NB4 (cell line): ENCODE measurements around the gene BSDC1.

ENCODE experiments used
- TF ChIP-seq, protein P1 (sequence below): IDR thresholded peaks from 2 replicates; pipeline ENCODE4 v1.6.1; 2011; ENCODE audit warnings: low read depth, low read length
- TF ChIP-seq, protein P2 (sequence below): IDR thresholded peaks from one replicate; pipeline ENCODE4 v1.5.1; 2012; ENCODE audit warnings: low read depth, low read length

DNA sequence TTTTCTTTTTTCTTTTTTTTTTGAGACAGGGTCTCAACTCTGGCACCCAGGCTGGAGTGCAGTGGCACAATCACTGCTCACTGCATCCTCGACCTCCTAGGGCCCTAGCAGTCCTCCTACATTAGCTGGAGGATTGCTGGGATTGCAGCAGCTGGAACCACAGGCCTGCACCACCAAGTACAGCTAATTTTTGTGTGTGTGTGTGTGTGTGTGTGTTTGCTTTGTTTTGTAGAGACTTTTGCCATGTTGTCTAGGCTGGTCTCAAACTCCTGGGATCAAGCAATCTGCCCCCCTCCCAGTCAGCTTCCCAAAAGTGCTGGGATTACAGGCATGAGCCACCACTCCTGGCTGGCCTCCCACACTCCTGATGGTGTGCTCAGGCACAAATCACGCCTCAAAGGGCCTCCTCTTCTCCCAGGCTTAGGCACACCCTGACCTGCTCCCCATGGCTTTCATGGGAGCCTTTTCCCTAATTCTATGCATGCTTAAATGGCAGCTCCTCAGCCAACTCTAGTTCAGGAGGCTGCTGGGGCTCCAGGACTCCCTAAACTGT, 41.3 kb downstream of the BSDC1 start:
- TF ChIP-seq, protein P1, sequence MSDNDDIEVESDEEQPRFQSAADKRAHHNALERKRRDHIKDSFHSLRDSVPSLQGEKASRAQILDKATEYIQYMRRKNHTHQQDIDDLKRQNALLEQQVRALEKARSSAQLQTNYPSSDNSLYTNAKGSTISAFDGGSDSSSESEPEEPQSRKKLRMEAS: no peak
- TF ChIP-seq, protein P2, sequence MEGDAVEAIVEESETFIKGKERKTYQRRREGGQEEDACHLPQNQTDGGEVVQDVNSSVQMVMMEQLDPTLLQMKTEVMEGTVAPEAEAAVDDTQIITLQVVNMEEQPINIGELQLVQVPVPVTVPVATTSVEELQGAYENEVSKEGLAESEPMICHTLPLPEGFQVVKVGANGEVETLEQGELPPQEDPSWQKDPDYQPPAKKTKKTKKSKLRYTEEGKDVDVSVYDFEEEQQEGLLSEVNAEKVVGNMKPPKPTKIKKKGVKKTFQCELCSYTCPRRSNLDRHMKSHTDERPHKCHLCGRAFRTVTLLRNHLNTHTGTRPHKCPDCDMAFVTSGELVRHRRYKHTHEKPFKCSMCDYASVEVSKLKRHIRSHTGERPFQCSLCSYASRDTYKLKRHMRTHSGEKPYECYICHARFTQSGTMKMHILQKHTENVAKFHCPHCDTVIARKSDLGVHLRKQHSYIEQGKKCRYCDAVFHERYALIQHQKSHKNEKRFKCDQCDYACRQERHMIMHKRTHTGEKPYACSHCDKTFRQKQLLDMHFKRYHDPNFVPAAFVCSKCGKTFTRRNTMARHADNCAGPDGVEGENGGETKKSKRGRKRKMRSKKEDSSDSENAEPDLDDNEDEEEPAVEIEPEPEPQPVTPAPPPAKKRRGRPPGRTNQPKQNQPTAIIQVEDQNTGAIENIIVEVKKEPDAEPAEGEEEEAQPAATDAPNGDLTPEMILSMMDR: no peak
